Cardiac muscle cell (in vitro differentiated cells and primary cell): ENCODE measurements around the gene PPP1R12C. TPM values are rescaled to one million over a fixed set of nuclear protein-coding genes. Genes with fewer than 3 reads are reported as not detected.

Source experiments
- DNase-seq, 2 donors: peaks; one replicate each; pipeline versions ENCODE4 v3.0.0 to v3.0.0-alpha.2; 2010 to 2017; ENCODE audit warnings: low read depth in 1 of 2, low spot score in 1 of 2
- H3K27ac ChIP-seq: fragments of 200-600 bp; sonication (generic); 2 replicates; pipeline ENCODE4 v1.5.1; 2016
- H3K27me3 ChIP-seq: fragments of 200-600 bp; sonication (generic); 2 replicates; pipeline ENCODE4 v1.6.0; 2016; ENCODE audit warnings: control low read depth
- H3K36me3 ChIP-seq: fragments of 200-600 bp; sonication (generic); 2 replicates; pipeline ENCODE4 v1.5.1; 2016; ENCODE audit warnings: control low read depth
- H3K4me1 ChIP-seq: fragments of 200-600 bp; sonication (generic); 2 replicates; pipeline ENCODE4 v1.8.1; 2017; ENCODE audit warnings: low read depth, mild to moderate bottlenecking, mixed run types
- H3K4me3 ChIP-seq: fragments of 200-600 bp; sonication (generic); 2 replicates; pipeline ENCODE4 v1.5.1; 2016; ENCODE audit warnings: mild to moderate bottlenecking
- H3K9me3 ChIP-seq: fragments of 200-600 bp; sonication (generic); 2 replicates; pipeline ENCODE4 v1.5.1; 2017; ENCODE audit warnings: low read depth, mild to moderate bottlenecking, control low read depth
- polyA plus RNA-seq: library from polyadenylated mRNA; unstranded; fragments of >200 nt; fragmentation: Nextera tagmentation; extraction: Ambion mirVana; gene quantifications from 2 replicates; pipeline ENCODE4 v1.2.1, GENCODE V29; 2016
- total RNA-seq: library from RNA; depleted of rRNA; stranded (reverse); fragments of >200 nt; gene quantifications from 2 replicates; pipeline ENCODE4 v1.2.3, GENCODE V29; 2016
- TF ChIP-seq, protein P1 (sequence below): IDR thresholded peaks from 2 replicates; pipeline ENCODE4 v1.5.1; 2012; ENCODE audit warnings: low read depth, mild to moderate bottlenecking, low read length

Gene PPP1R12C
- total and polyA plus RNA-seq, 2 experiments from 2014 or later: 38.0 to 107 TPM

DNA sequence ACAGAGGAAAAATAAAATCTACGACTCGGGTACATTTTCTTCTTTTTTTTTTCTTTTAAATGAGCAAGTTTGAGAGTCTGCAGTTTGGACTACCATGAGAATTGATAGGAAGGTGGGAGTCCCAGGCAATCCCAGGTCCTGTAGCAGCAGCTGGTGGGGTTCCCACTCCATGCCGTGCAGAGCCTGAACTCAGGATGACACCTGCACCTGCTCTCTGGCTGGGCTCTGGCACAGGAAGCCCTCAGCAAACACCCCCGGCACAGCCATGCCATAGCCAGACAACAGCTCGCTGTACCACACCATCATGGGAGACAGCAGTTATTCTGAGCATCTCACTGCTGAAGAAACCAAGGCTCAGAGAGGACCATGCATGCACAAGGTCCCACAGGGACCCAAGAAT is 73.2 kb downstream of the PPP1R12C start:
- no peak for DNase-seq
- no peak overlapping the region for H3K4me3 ChIP-seq
- H3K27ac ChIP-seq: no peak overlapping the region
- no peaks in the 10 kb centered on the region for H3K27me3 ChIP-seq
- TF ChIP-seq, protein P1, sequence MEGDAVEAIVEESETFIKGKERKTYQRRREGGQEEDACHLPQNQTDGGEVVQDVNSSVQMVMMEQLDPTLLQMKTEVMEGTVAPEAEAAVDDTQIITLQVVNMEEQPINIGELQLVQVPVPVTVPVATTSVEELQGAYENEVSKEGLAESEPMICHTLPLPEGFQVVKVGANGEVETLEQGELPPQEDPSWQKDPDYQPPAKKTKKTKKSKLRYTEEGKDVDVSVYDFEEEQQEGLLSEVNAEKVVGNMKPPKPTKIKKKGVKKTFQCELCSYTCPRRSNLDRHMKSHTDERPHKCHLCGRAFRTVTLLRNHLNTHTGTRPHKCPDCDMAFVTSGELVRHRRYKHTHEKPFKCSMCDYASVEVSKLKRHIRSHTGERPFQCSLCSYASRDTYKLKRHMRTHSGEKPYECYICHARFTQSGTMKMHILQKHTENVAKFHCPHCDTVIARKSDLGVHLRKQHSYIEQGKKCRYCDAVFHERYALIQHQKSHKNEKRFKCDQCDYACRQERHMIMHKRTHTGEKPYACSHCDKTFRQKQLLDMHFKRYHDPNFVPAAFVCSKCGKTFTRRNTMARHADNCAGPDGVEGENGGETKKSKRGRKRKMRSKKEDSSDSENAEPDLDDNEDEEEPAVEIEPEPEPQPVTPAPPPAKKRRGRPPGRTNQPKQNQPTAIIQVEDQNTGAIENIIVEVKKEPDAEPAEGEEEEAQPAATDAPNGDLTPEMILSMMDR: no peak
- no peaks in the 10 kb centered on the region for H3K9me3 ChIP-seq
- H3K4me1 ChIP-seq: no peaks in the 10 kb centered on the region
- H3K36me3 ChIP-seq: peaks cover 30% of the 10 kb centered on the region

DNA sequence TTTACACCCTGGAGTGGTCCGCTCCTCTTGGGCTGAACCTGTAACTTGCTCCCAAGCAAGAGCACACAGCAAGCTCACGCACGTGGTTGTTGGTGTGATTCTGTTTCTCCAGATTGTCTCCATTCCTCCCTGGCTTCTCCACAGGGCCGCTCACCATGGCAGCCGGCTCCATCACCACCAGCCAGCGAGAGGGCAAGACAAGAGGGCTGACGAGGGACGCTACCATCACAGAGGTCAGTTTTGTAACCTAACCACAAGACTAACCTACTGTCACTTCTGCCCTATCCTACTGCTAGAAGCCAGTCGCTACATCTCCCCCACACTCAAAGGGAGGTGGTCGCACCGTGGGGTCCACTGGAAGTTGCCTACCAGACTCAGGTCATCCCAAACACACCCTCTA is 74.7 kb downstream of the PPP1R12C start:
- Histone ChIP-seq H3K4me1 (no peaks in the 10 kb centered on the region), H3K9me3 (no peaks in the 10 kb centered on the region), H3K4me3 (no peak overlapping the region), H3K27me3 (no peaks in the 10 kb centered on the region), H3K27ac (no peak overlapping the region), H3K36me3 (peaks cover 21% of the 10 kb centered on the region)
- TF ChIP-seq, protein P1: no peak
- no peak for DNase-seq

DNA sequence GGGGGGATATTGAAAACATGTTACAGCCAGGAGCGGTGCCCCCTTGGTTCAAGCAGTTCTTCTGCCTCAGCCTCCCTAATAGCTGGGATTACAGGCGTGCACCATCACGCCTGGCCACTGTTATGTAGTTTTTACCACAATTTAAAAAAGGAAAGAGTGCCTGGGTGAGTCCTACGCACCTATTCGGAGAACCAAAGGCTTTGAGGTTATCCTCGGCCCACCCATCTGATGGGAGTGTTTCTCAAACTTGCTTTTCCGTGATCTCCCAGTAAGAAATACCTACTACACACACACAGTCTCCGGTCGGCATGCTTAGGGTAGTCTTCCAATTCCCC is 75.1 kb downstream of the PPP1R12C start:
- Histone ChIP-seq H3K9me3 (no peaks in the 10 kb centered on the region), H3K27ac (no peak overlapping the region), H3K4me3 (no peak overlapping the region), H3K36me3 (peaks cover 21% of the 10 kb centered on the region), H3K27me3 (no peaks in the 10 kb centered on the region), H3K4me1 (no peaks in the 10 kb centered on the region)
- no peak for DNase-seq
- TF ChIP-seq, protein P1: no peak

DNA sequence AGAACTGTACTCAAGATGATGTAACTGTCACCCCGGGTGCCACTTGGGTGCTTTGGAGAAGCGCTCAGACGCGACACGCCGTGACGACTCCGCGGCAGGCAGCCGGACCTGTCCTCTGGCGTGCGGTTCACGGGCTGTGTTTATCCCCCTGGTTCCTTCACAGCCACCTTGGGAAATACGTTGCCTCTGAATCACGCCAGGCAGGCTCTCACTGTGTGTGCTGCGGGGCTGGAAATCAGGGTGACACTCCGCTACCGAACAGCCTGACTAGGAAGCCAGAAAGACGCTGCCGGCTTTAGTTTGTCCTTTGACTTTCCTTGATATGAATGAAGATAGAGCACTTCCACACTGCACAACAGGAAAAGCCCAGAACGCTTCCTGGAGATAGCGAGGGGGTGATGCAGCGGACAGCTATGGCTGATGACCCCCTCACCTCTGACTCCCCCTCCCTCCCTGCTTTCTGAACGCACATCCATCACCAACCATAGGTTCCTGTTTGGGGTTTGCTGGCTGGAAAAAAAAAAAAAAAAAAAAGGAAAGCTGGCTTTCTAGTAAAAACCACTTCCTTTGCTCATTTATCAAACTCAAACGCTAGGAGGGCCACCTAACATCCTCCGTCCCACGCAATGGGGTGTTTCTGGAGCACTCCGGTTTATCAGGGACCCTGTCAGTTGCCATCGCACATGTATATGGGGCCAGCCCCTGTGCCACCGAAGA is 75.7 kb downstream of the PPP1R12C start:
- TF ChIP-seq, protein P1: no peak
- no peak for DNase-seq
- H3K36me3 ChIP-seq: peaks cover 16% of the 10 kb centered on the region

DNA sequence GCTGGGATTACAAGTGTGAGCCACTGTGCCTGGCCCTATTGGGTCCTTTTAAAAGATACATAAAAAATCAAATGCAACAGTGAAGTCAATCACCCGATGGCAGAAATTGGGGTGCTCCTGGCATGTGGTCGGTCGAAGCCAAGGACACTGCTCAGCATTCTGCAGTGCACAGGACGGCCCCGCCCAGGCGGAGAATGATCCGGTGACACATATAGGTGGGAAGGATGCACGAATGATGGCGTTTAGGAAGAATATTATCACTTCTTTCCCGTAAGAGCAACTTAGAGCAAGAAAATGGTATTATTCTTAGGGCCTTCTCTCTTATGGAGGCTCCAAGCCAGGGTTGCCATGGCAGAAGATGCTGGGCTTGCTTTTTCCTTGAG is 76.2 kb downstream of the PPP1R12C start:
- Histone ChIP-seq H3K4me3 (no peak overlapping the region), H3K4me1 (no peaks in the 10 kb centered on the region), H3K27ac (no peak overlapping the region), H3K27me3 (no peaks in the 10 kb centered on the region), H3K9me3 (no peaks in the 10 kb centered on the region), H3K36me3 (peaks cover 12% of the 10 kb centered on the region)
- TF ChIP-seq, protein P1: no peak
- no peak for DNase-seq

More for the DNA sequence above, 75.7 kb downstream of the PPP1R12C start:
- no peaks in the 10 kb centered on the region for H3K9me3 ChIP-seq
- no peaks in the 10 kb centered on the region for H3K27me3 ChIP-seq
- no peak overlapping the region for H3K4me3 ChIP-seq
- H3K4me1 ChIP-seq: no peaks in the 10 kb centered on the region
- H3K27ac ChIP-seq: no peak overlapping the region

Other genes starting within 250 kb of the PPP1R12C start
- not detected in 2 replicates for gene FCAR, start 243.4 kb downstream of the PPP1R12C start, total RNA-seq
- not detected in 2 replicates for gene FCAR, start 243.4 kb downstream of the PPP1R12C start, polyA plus RNA-seq
- not detected in 2 replicates for gene NCR1, start 211.5 kb downstream of the PPP1R12C start, total RNA-seq
- not detected in 2 replicates for gene NCR1, start 211.5 kb downstream of the PPP1R12C start, polyA plus RNA-seq
- gene NLRP7, start 170.1 kb downstream of the PPP1R12C start, total RNA-seq: 1.4 and 1.8 TPM in 2 replicates
- 0.49 and 0.73 TPM in 2 replicates for gene NLRP7, start 170.1 kb downstream of the PPP1R12C start, polyA plus RNA-seq
- gene NLRP2, start 151.3 kb downstream of the PPP1R12C start, total RNA-seq: 22.0 and 28.3 TPM in 2 replicates
- 16.8 and 22.9 TPM in 2 replicates for gene NLRP2, start 151.3 kb downstream of the PPP1R12C start, polyA plus RNA-seq
- 0.42 and 1.7 TPM in 2 replicates for gene GP6, start 79.4 kb downstream of the PPP1R12C start, total RNA-seq
- gene GP6, start 79.4 kb downstream of the PPP1R12C start, polyA plus RNA-seq: 0.24 TPM in 1 of 2 replicates, not detected in the other
- 31.9 and 41.0 TPM in 2 replicates for gene RDH13, start 54.5 kb downstream of the PPP1R12C start, total RNA-seq
- 23.7 and 27.4 TPM in 2 replicates for gene RDH13, start 54.5 kb downstream of the PPP1R12C start, polyA plus RNA-seq
- gene EPS8L1, start 41.8 kb downstream of the PPP1R12C start, total RNA-seq: 2.0 and 3.9 TPM in 2 replicates
- 1.1 and 1.2 TPM in 2 replicates for gene EPS8L1, start 41.8 kb downstream of the PPP1R12C start, polyA plus RNA-seq
- gene TNNT1, start 31.6 kb upstream of the PPP1R12C start, total RNA-seq: 16.1 and 25.0 TPM in 2 replicates
- gene TNNT1, start 31.6 kb upstream of the PPP1R12C start, polyA plus RNA-seq: 34.7 and 35.5 TPM in 2 replicates
- gene TNNI3, start 40.1 kb upstream of the PPP1R12C start, total RNA-seq: 64.5 and 78.6 TPM in 2 replicates
- gene TNNI3, start 40.1 kb upstream of the PPP1R12C start, polyA plus RNA-seq: 49.8 and 85.5 TPM in 2 replicates
- gene DNAAF3, start 49.0 kb upstream of the PPP1R12C start, total RNA-seq: 3.2 and 3.5 TPM in 2 replicates
- 7.6 and 14.3 TPM in 2 replicates for gene DNAAF3, start 49.0 kb upstream of the PPP1R12C start, polyA plus RNA-seq
- 0.12 and 0.53 TPM in 2 replicates for gene SYT5, start 62.7 kb upstream of the PPP1R12C start, total RNA-seq
- gene SYT5, start 62.7 kb upstream of the PPP1R12C start, polyA plus RNA-seq: not detected in 2 replicates
- gene PTPRH, start 91.9 kb upstream of the PPP1R12C start, total RNA-seq: 3.0 and 6.9 TPM in 2 replicates
- 2.3 TPM in 2 replicates for gene PTPRH, start 91.9 kb upstream of the PPP1R12C start, polyA plus RNA-seq
- gene TMEM86B, start 111.1 kb upstream of the PPP1R12C start, total RNA-seq: 4.2 and 4.7 TPM in 2 replicates
- 2.6 and 5.3 TPM in 2 replicates for gene TMEM86B, start 111.1 kb upstream of the PPP1R12C start, polyA plus RNA-seq
- gene PPP6R1, start 141.4 kb upstream of the PPP1R12C start, total RNA-seq: 87.9 and 91.7 TPM in 2 replicates
- 98.7 and 101 TPM in 2 replicates for gene PPP6R1, start 141.4 kb upstream of the PPP1R12C start, polyA plus RNA-seq
- 47.2 and 77.7 TPM in 2 replicates for gene HSPBP1, start 162.5 kb upstream of the PPP1R12C start, total RNA-seq
- 68.9 and 123 TPM in 2 replicates for gene HSPBP1, start 162.5 kb upstream of the PPP1R12C start, polyA plus RNA-seq
- gene BRSK1, start 166.4 kb upstream of the PPP1R12C start, total RNA-seq: 34.4 and 34.7 TPM in 2 replicates
- gene BRSK1, start 166.4 kb upstream of the PPP1R12C start, polyA plus RNA-seq: 3.5 and 5.6 TPM in 2 replicates
- not detected in 2 replicates for gene TMEM150B, start 207.7 kb upstream of the PPP1R12C start, total RNA-seq
- gene TMEM150B, start 207.7 kb upstream of the PPP1R12C start, polyA plus RNA-seq: not detected in 2 replicates
- gene KMT5C, start 222.2 kb upstream of the PPP1R12C start, total RNA-seq: 58.9 and 82.4 TPM in 2 replicates
- 63.5 and 81.7 TPM in 2 replicates for gene KMT5C, start 222.2 kb upstream of the PPP1R12C start, polyA plus RNA-seq
- not detected in 2 replicates for gene COX6B2, start 237.1 kb upstream of the PPP1R12C start, total RNA-seq
- gene COX6B2, start 237.1 kb upstream of the PPP1R12C start, polyA plus RNA-seq: 0.06 and 0.17 TPM in 2 replicates
- gene GARIN5B, start 245.6 kb upstream of the PPP1R12C start, total RNA-seq: not detected in 2 replicates
- not detected in 2 replicates for gene GARIN5B, start 245.6 kb upstream of the PPP1R12C start, polyA plus RNA-seq